Measurements from ENCODE around the gene NDUFB1.

GRCh38 chr14:92074555-92074954 is 47.0 kb downstream of the NDUFB1 start:
- TF ChIP-seq CTCF (IDR thresholded peaks at IDR 0.05) (no peak), POLR2A (IDR thresholded peaks at IDR 0.05) (no peak)
